Measurements from ENCODE around the gene PLB1. TPM values are rescaled to one million over a fixed set of nuclear protein-coding genes. Genes with fewer than 3 reads are reported as not detected.

The PLB1 gene
- total RNA-seq, 2 experiments from 2014 or later: not detected

GRCh38 chr2:28544036-28544346 lies 48.1 kb downstream of the PLB1 start:
- no peaks in the 10 kb centered on the region for H3K9me3 ChIP-seq (ENCODE audit: low read length)
- BruUV-seq (replicated peaks): no TSS peak
- no peak overlapping the region for H2AFZ ChIP-seq (ENCODE audit: low read length)
- no peak overlapping the region for H3K4me2 ChIP-seq (ENCODE audit: low read length)
- DNase-seq (ENCODE audit: low spot score): no peak
- no peaks in the 10 kb centered on the region for H3K9me2 ChIP-seq (ENCODE audit: insufficient read depth, low read length)
- peaks cover 3% of the 10 kb centered on the region for H3K4me1 ChIP-seq (ENCODE audit: insufficient read depth, low read length, poor library complexity, severe bottlenecking)
- POLR2A ChIA-PET: no interaction called here
- intact Hi-C loops (cut with micrococcal nuclease; ENCODE audit: unreplicated experiment): no loop called here
- no peaks in the 10 kb centered on the region for H4K20me1 ChIP-seq (ENCODE audit: insufficient read depth, low read length)
- H3K36me3 ChIP-seq (ENCODE audit: insufficient read depth, low read length): no peaks in the 10 kb centered on the region
- H3K79me2 ChIP-seq (ENCODE audit: insufficient read depth, low read depth, low read length): no peaks in the 10 kb centered on the region
- TF ChIP-seq CTCF (conservative IDR thresholded peaks at IDR 0.05; ENCODE audit: low read length): no peak
- no peak overlapping the region for H3K4me3 ChIP-seq (ENCODE audit: low read depth, low read length, poor library complexity, severe bottlenecking)
- no peak overlapping the region for H3K27ac ChIP-seq (ENCODE audit: low read depth, low read length, poor library complexity, severe bottlenecking)
- CTCF ChIA-PET (ENCODE audit: unreplicated experiment): no interaction called here

GRCh38 chr2:28544405-28544921 lies 48.6 kb downstream of the PLB1 start:
- TF ChIP-seq CTCF (conservative IDR thresholded peaks at IDR 0.05; ENCODE audit: low read length) (no peak), EZH2phosphoT487 (IDR thresholded peaks at IDR 0.05; ENCODE audit: borderline replicate concordance, low read depth, low read length) (no peak)
- Histone ChIP-seq H3K4me2 (ENCODE audit: low read length) (no peak overlapping the region), H3K36me3 (ENCODE audit: insufficient read depth, low read length) (no peaks in the 10 kb centered on the region), H4K20me1 (ENCODE audit: insufficient read depth, low read length) (no peaks in the 10 kb centered on the region), H2AFZ (ENCODE audit: low read length) (no peak overlapping the region), H3K79me2 (ENCODE audit: insufficient read depth, low read depth, low read length) (no peaks in the 10 kb centered on the region), H3K27ac (ENCODE audit: low read depth, low read length, poor library complexity, severe bottlenecking) (no peak overlapping the region), H3K4me1 (ENCODE audit: insufficient read depth, low read length, poor library complexity, severe bottlenecking) (no peaks in the 10 kb centered on the region), H3K4me3 (ENCODE audit: low read depth, low read length, poor library complexity, severe bottlenecking) (no peak overlapping the region), H3K9me3 (ENCODE audit: low read length) (no peaks in the 10 kb centered on the region), H3K9me2 (ENCODE audit: insufficient read depth, low read length) (no peaks in the 10 kb centered on the region)
- no peak for DNase-seq (ENCODE audit: low spot score)
- ChIA-PET CTCF (ENCODE audit: unreplicated experiment) (no interaction called here), POLR2A (no interaction called here)
- intact Hi-C loops (cut with micrococcal nuclease; ENCODE audit: unreplicated experiment): no loop called here
- BruUV-seq (replicated peaks): no TSS peak

- TF ChIP-seq EZH2phosphoT487 (IDR thresholded peaks at IDR 0.05; ENCODE audit: borderline replicate concordance, low read depth, low read length) (no peak), CTCF (conservative IDR thresholded peaks at IDR 0.05; ENCODE audit: low read length) (no peak)
- Histone ChIP-seq H3K9me3 (ENCODE audit: low read length) (no peaks in the 10 kb centered on the region), H3K4me3 (ENCODE audit: low read depth, low read length, poor library complexity, severe bottlenecking) (no peak overlapping the region), H3K27ac (ENCODE audit: low read depth, low read length, poor library complexity, severe bottlenecking) (no peak overlapping the region), H4K20me1 (ENCODE audit: insufficient read depth, low read length) (no peaks in the 10 kb centered on the region), H3K4me2 (ENCODE audit: low read length) (no peak overlapping the region), H3K9me2 (ENCODE audit: insufficient read depth, low read length) (no peaks in the 10 kb centered on the region), H3K79me2 (ENCODE audit: insufficient read depth, low read depth, low read length) (no peaks in the 10 kb centered on the region), H2AFZ (ENCODE audit: low read length) (no peak overlapping the region), H3K4me1 (ENCODE audit: insufficient read depth, low read length, poor library complexity, severe bottlenecking) (no peaks in the 10 kb centered on the region), H3K36me3 (ENCODE audit: insufficient read depth, low read length) (no peaks in the 10 kb centered on the region)
- BruUV-seq (replicated peaks): no TSS peak
- ChIA-PET POLR2A (no interaction called here), CTCF (ENCODE audit: unreplicated experiment) (no interaction called here)
- no peak for DNase-seq (ENCODE audit: low spot score)
- intact Hi-C loops (cut with micrococcal nuclease; ENCODE audit: unreplicated experiment): no loop called here
Observed at GRCh38 chr2:28544922-28545589, 49.2 kb downstream of the PLB1 start.
